ENCODE data around the gene NPEPPS.
"Not testable (repeated sequence)": the region's sequence is repeated elsewhere in the genome, so short reads cannot be mapped to it uniquely, and the experiment has no call there.

Gene NPEPPS

DNA sequence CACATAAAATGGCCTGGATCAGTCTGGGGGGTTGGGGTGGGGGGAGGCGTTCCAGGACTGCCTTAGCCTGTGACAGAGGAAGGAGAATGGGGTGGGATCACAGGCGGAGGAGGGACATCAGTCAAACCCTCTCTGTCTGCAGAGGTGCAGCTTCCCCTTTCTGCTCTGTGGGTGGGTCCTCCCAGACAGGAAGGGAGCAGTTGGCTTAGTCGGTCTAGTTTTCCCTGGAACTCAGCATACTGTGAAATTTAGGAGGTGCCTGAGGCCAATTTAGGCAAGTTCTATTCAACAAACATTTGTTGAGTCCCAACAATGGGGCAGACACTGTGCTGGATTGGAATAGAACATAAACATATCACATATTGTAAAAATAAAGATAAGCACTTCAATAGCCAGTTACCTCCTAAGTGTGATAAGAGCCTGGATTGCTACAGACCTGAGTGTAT, 19.2 kb upstream of the NPEPPS start:
- H3F3A ChIP-seq (ENCODE audit: insufficient read depth); H4K20me1 ChIP-seq (ENCODE audit: low read depth, low read length); H3K9ac ChIP-seq (ENCODE audit: low read length); H3K36me3 ChIP-seq (ENCODE audit: low read length); H3K4me3 ChIP-seq (ENCODE audit: insufficient read depth, low read length, poor library complexity, severe bottlenecking); H3K27me3 ChIP-seq (ENCODE audit: low read length); H3K4me2 ChIP-seq (ENCODE audit: low read depth, low read length, poor library complexity, severe bottlenecking); H2AFZ ChIP-seq (ENCODE audit: low read depth, low read length, severe bottlenecking); H3K79me2 ChIP-seq (ENCODE audit: insufficient read depth, low read length); H3K9me2 ChIP-seq (replicated peaks; ENCODE audit: insufficient read depth, low read length); H3K9me3 ChIP-seq (ENCODE audit: insufficient read depth, low read length); H3K27ac ChIP-seq (ENCODE audit: low read depth, low read length): not testable (repeated sequence)

GRCh38 chr17:47513301-47513700, 17.6 kb upstream of the NPEPPS start:
- not testable (repeated sequence) for H3K79me2 ChIP-seq (ENCODE audit: insufficient read depth, low read length); H3K4me3 ChIP-seq (ENCODE audit: insufficient read depth, low read length, poor library complexity, severe bottlenecking); H2AFZ ChIP-seq (ENCODE audit: low read depth, low read length, severe bottlenecking); H3K9me3 ChIP-seq (ENCODE audit: insufficient read depth, low read length); H3K27ac ChIP-seq (ENCODE audit: low read depth, low read length); H3K36me3 ChIP-seq (ENCODE audit: low read length); H3K9me2 ChIP-seq (replicated peaks; ENCODE audit: insufficient read depth, low read length); H3K9ac ChIP-seq (ENCODE audit: low read length); H3K4me2 ChIP-seq (ENCODE audit: low read depth, low read length, poor library complexity, severe bottlenecking); H3K27me3 ChIP-seq (ENCODE audit: low read length); H3F3A ChIP-seq (ENCODE audit: insufficient read depth); H4K20me1 ChIP-seq (ENCODE audit: low read depth, low read length)

GRCh38 chr17:47518880-47519279, 12.0 kb upstream of the NPEPPS start:
- H2AFZ ChIP-seq (ENCODE audit: low read depth, low read length, severe bottlenecking); H3K36me3 ChIP-seq (ENCODE audit: low read length); H3K27ac ChIP-seq (ENCODE audit: low read depth, low read length); H3K9me3 ChIP-seq (ENCODE audit: insufficient read depth, low read length); H3K9me2 ChIP-seq (replicated peaks; ENCODE audit: insufficient read depth, low read length); H3K27me3 ChIP-seq (ENCODE audit: low read length); H3K9ac ChIP-seq (ENCODE audit: low read length); H4K20me1 ChIP-seq (ENCODE audit: low read depth, low read length); H3F3A ChIP-seq (ENCODE audit: insufficient read depth); H3K4me2 ChIP-seq (ENCODE audit: low read depth, low read length, poor library complexity, severe bottlenecking); H3K79me2 ChIP-seq (ENCODE audit: insufficient read depth, low read length); H3K4me3 ChIP-seq (ENCODE audit: insufficient read depth, low read length, poor library complexity, severe bottlenecking): not testable (repeated sequence)

GRCh38 chr17:47519365-47519764, 11.5 kb upstream of the NPEPPS start:
- not testable (repeated sequence) for H3K9ac ChIP-seq (ENCODE audit: low read length); H4K20me1 ChIP-seq (ENCODE audit: low read depth, low read length); H3K79me2 ChIP-seq (ENCODE audit: insufficient read depth, low read length); H3K9me3 ChIP-seq (ENCODE audit: insufficient read depth, low read length); H3K4me3 ChIP-seq (ENCODE audit: insufficient read depth, low read length, poor library complexity, severe bottlenecking); H2AFZ ChIP-seq (ENCODE audit: low read depth, low read length, severe bottlenecking); H3F3A ChIP-seq (ENCODE audit: insufficient read depth); H3K36me3 ChIP-seq (ENCODE audit: low read length); H3K27me3 ChIP-seq (ENCODE audit: low read length); H3K27ac ChIP-seq (ENCODE audit: low read depth, low read length); H3K9me2 ChIP-seq (replicated peaks; ENCODE audit: insufficient read depth, low read length); H3K4me2 ChIP-seq (ENCODE audit: low read depth, low read length, poor library complexity, severe bottlenecking)

DNA sequence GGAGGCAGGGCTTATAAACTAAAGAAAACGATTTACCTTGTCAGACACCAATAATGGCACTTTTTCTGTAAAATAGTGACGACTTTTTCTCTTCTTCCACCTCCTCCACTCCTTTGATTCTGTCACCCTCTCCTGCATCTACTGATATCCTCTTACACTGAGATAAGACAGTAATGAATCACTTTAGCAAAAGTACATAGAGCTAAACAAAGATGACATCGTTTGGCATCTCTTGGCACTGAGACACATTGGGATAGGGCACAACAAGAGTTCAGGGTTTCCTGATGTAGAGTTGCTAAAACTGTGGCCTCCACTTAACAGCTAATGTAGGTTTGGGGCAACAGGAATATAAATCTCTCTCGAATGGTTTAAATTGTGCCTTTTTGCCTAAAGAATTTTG, 10.6 kb upstream of the NPEPPS start:
- not testable (repeated sequence) for H3K9me2 ChIP-seq (replicated peaks; ENCODE audit: insufficient read depth, low read length); H4K20me1 ChIP-seq (ENCODE audit: low read depth, low read length); H3F3A ChIP-seq (ENCODE audit: insufficient read depth); H3K79me2 ChIP-seq (ENCODE audit: insufficient read depth, low read length); H3K4me3 ChIP-seq (ENCODE audit: insufficient read depth, low read length, poor library complexity, severe bottlenecking); H3K27ac ChIP-seq (ENCODE audit: low read depth, low read length); H3K27me3 ChIP-seq (ENCODE audit: low read length); H2AFZ ChIP-seq (ENCODE audit: low read depth, low read length, severe bottlenecking); H3K9me3 ChIP-seq (ENCODE audit: insufficient read depth, low read length); H3K36me3 ChIP-seq (ENCODE audit: low read length); H3K4me2 ChIP-seq (ENCODE audit: low read depth, low read length, poor library complexity, severe bottlenecking); H3K9ac ChIP-seq (ENCODE audit: low read length)

GRCh38 chr17:47521434-47521833, 9.5 kb upstream of the NPEPPS start:
- not testable (repeated sequence) for H4K20me1 ChIP-seq (ENCODE audit: low read depth, low read length); H3K9me2 ChIP-seq (replicated peaks; ENCODE audit: insufficient read depth, low read length); H3K79me2 ChIP-seq (ENCODE audit: insufficient read depth, low read length); H2AFZ ChIP-seq (ENCODE audit: low read depth, low read length, severe bottlenecking); H3K36me3 ChIP-seq (ENCODE audit: low read length); H3K4me2 ChIP-seq (ENCODE audit: low read depth, low read length, poor library complexity, severe bottlenecking); H3K9me3 ChIP-seq (ENCODE audit: insufficient read depth, low read length); H3K4me3 ChIP-seq (ENCODE audit: insufficient read depth, low read length, poor library complexity, severe bottlenecking); H3K27ac ChIP-seq (ENCODE audit: low read depth, low read length); H3K27me3 ChIP-seq (ENCODE audit: low read length); H3F3A ChIP-seq (ENCODE audit: insufficient read depth); H3K9ac ChIP-seq (ENCODE audit: low read length)

GRCh38 chr17:47522341-47522740, 8.6 kb upstream of the NPEPPS start:
- H3K27ac ChIP-seq (ENCODE audit: low read depth, low read length); H2AFZ ChIP-seq (ENCODE audit: low read depth, low read length, severe bottlenecking); H3K4me2 ChIP-seq (ENCODE audit: low read depth, low read length, poor library complexity, severe bottlenecking); H3K36me3 ChIP-seq (ENCODE audit: low read length); H4K20me1 ChIP-seq (ENCODE audit: low read depth, low read length); H3K4me3 ChIP-seq (ENCODE audit: insufficient read depth, low read length, poor library complexity, severe bottlenecking); H3K79me2 ChIP-seq (ENCODE audit: insufficient read depth, low read length); H3K9ac ChIP-seq (ENCODE audit: low read length); H3F3A ChIP-seq (ENCODE audit: insufficient read depth); H3K9me2 ChIP-seq (replicated peaks; ENCODE audit: insufficient read depth, low read length); H3K27me3 ChIP-seq (ENCODE audit: low read length); H3K9me3 ChIP-seq (ENCODE audit: insufficient read depth, low read length): not testable (repeated sequence)

DNA sequence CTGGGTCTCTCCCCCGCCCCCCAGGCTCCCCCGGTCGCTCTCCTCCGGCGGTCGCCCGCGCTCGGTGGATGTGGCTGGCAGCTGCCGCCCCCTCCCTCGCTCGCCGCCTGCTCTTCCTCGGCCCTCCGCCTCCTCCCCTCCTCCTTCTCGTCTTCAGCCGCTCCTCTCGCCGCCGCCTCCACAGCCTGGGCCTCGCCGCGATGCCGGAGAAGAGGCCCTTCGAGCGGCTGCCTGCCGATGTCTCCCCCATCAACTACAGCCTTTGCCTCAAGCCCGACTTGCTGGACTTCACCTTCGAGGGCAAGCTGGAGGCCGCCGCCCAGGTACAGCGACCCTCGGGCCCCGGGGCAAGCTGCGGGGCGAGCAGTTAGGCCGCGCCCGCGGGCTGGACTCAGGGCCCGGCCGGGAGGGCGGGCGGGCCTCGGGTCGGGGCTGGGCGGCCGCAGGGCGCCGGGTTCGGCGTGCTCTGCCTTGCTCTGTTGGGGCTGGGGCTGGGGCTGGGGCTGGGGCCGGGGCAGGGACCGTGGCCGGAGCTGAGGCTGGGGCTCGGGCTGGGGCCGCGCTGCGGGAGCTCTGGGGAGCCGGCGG, 419 bp downstream of the NPEPPS start:
- Histone ChIP-seq H3K9ac (ENCODE audit: low read length) (peak overlapping the region; percentile 70), H3K79me2 (ENCODE audit: insufficient read depth, low read length) (peaks cover 19% of the 10 kb centered on the region; the same call in 1 of the 2 replicates), H3K4me3 (ENCODE audit: insufficient read depth, low read length, poor library complexity, severe bottlenecking) (peak overlapping the region; percentile 71), H3K4me2 (ENCODE audit: low read depth, low read length, poor library complexity, severe bottlenecking) (peak overlapping the region; percentile 63), H3K27ac (ENCODE audit: low read depth, low read length) (peak overlapping the region; percentile 58)
- H4K20me1 ChIP-seq (ENCODE audit: low read depth, low read length); H3K9me2 ChIP-seq (replicated peaks; ENCODE audit: insufficient read depth, low read length); H2AFZ ChIP-seq (ENCODE audit: low read depth, low read length, severe bottlenecking); H3K9me3 ChIP-seq (ENCODE audit: insufficient read depth, low read length); H3F3A ChIP-seq (ENCODE audit: insufficient read depth); H3K36me3 ChIP-seq (ENCODE audit: low read length); H3K27me3 ChIP-seq (ENCODE audit: low read length): not testable (repeated sequence)

Data from SU-DHL-6 (cell line).